ENCODE measurements around the gene PDE3B. TPM values are rescaled to one million over a fixed set of nuclear protein-coding genes. Genes with fewer than 3 reads are reported as not detected.
"Not testable (repeated sequence)": the region's sequence is repeated elsewhere in the genome, so short reads cannot be mapped to it uniquely, and the experiment has no call there.

Gene PDE3B
- total RNA-seq, 2 donors from 2014 or later = 21.1 to 23.4 TPM

DNA sequence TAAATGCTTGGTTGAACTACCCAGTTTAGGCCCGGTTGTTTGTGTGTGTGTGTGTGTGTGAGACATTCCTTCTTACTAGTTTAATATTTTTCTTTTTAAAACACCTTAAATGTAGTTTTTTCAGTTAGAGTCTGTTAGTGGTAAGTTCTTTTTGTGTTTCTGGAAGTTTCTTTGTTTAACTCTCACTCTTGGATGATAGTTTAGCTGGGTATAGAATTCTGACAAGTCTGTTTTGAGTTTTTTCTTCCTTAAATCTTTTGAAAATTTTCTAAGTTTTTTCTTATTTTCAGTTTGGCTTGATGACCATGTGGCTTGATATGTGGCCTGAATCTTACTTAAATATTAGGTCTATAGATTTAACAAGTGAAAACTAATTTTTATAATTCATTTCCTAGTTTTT lies 60.1 kb downstream of the PDE3B start:
- no peak for TF ChIP-seq POLR2A (IDR thresholded peaks at IDR 0.05)
- TF ChIP-seq, protein P1, sequence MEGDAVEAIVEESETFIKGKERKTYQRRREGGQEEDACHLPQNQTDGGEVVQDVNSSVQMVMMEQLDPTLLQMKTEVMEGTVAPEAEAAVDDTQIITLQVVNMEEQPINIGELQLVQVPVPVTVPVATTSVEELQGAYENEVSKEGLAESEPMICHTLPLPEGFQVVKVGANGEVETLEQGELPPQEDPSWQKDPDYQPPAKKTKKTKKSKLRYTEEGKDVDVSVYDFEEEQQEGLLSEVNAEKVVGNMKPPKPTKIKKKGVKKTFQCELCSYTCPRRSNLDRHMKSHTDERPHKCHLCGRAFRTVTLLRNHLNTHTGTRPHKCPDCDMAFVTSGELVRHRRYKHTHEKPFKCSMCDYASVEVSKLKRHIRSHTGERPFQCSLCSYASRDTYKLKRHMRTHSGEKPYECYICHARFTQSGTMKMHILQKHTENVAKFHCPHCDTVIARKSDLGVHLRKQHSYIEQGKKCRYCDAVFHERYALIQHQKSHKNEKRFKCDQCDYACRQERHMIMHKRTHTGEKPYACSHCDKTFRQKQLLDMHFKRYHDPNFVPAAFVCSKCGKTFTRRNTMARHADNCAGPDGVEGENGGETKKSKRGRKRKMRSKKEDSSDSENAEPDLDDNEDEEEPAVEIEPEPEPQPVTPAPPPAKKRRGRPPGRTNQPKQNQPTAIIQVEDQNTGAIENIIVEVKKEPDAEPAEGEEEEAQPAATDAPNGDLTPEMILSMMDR (IDR thresholded peaks at IDR 0.05) = no peak
- no peak for TF ChIP-seq POLR2AphosphoS5 (IDR thresholded peaks at IDR 0.05)
- Histone ChIP-seq H3K4me1 (replicated peaks) (no peaks in the 10 kb centered on the region), H3K27me3 (replicated peaks; ENCODE audit: insufficient read depth) (no peaks in the 10 kb centered on the region), H3K9me3 (no peaks in the 10 kb centered on the region), H3K27ac (no peak overlapping the region), H3K4me3 (no peak overlapping the region), H3K36me3 (no peaks in the 10 kb centered on the region)
- 100% methylated on average over 1 of the region's 1 CpG for WGBS
- DNase-seq (ENCODE audit: low spot score) = no peak
- intact Hi-C loops (cut with DNase I) = no loop called here

DNA sequence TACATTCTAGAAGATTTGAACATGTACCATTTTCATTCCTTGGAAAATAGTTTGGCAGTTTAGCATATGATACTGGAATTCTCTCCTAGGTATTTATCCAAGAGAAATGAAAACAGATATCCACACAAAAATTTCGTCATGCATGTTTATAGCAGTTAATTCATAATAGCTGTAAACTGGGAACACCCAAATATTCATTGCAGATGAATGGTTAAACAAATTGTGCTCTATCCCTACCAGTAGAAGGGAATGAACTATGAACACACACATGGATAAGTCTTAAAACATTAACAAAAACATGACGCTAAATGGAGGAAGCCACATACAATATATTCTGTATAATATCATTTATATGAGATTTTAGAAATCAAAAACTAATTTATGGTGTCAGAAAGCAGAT lies 61.5 kb downstream of the PDE3B start:
- Histone ChIP-seq H3K4me1 (replicated peaks) (no peaks in the 10 kb centered on the region), H3K9me3 (no peaks in the 10 kb centered on the region), H3K27ac (no peak overlapping the region), H3K27me3 (replicated peaks; ENCODE audit: insufficient read depth) (no peaks in the 10 kb centered on the region), H3K36me3 (no peaks in the 10 kb centered on the region), H3K4me3 (no peak overlapping the region)
- intact Hi-C loops (cut with DNase I) = no loop called here
- WGBS = 92% methylated on average over 2 of the region's 2 CpGs
- TF ChIP-seq POLR2AphosphoS5 (IDR thresholded peaks at IDR 0.05) = no peak
- TF ChIP-seq, protein P1 (IDR thresholded peaks at IDR 0.05) = no peak
- no peak for TF ChIP-seq POLR2A (IDR thresholded peaks at IDR 0.05)
- DNase-seq (ENCODE audit: low spot score) = no peak

DNA sequence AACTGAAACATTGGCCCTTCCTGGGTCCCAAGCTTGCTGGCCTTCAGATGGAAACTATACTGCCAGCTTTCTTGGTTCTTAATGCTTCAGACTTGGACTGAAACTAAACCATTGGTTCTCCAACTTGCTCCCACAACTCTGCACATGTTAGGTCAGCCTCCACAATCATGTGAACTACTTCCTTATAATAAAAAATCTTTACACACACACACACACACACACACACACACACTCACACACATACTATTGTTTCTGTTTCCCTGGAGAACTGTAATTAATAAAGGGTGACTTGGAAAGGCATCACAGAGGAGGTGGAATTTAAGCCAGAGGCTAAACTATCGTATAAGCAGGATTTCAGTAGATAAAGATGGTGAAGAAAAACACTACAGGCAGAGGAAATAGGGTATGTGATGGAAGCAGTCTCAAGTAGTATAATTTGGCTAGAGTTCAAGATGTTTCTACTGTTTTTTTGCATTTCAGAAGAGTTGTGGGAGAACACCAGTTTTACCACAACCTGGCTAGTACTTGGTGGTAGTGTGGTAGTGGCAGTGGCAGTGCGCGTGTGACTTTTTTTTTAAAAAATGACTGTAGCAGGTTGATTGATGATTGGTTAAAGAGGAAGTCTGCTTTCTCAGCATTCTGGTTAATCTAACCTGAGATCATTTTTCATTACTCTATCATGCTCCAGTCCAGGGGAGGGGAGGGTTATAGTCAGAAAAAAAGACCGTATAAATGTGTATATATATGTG lies 70.1 kb downstream of the PDE3B start:
- Histone ChIP-seq H3K9me3 (no peaks in the 10 kb centered on the region), H3K4me1 (replicated peaks) (no peaks in the 10 kb centered on the region), H3K4me3 (no peak overlapping the region), H3K27me3 (replicated peaks; ENCODE audit: insufficient read depth) (no peaks in the 10 kb centered on the region), H3K27ac (no peak overlapping the region), H3K36me3 (no peaks in the 10 kb centered on the region)
- intact Hi-C loops (cut with DNase I) = no loop called here
- WGBS = 63% methylated on average over 4 of the region's 4 CpGs
- no peak for DNase-seq (ENCODE audit: low spot score)
- TF ChIP-seq POLR2A (IDR thresholded peaks at IDR 0.05) = no peak
- TF ChIP-seq POLR2AphosphoS5 (IDR thresholded peaks at IDR 0.05) = no peak
- TF ChIP-seq, protein P1 (IDR thresholded peaks at IDR 0.05) = no peak

DNA sequence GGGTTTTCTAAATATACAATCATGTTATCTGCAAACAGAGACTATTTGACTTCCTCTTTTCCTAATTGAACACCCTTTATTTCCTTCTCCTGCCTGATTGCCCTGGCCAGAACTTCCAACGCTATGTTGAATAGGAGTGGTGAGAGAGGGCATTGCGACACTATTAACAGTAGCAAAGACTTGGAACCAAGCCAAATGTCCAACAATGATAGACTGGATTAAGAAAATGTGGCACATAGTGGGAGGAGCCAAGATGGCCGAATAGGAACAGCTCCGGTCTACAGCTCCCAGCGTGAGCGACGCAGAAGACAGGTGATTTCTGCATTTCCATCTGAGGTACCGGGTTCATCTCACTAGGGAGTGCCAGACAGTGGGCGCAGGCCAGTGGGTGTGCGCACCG lies 72.1 kb downstream of the PDE3B start:
- H3K9me3 ChIP-seq; H3K4me1 ChIP-seq (replicated peaks); H3K27me3 ChIP-seq (replicated peaks; ENCODE audit: insufficient read depth); intact Hi-C loops (cut with DNase I); DNase-seq (ENCODE audit: low spot score); H3K27ac ChIP-seq; H3K4me3 ChIP-seq; H3K36me3 ChIP-seq: not testable (repeated sequence)
- 88% methylated on average over 7 of the region's 11 CpGs for WGBS

DNA sequence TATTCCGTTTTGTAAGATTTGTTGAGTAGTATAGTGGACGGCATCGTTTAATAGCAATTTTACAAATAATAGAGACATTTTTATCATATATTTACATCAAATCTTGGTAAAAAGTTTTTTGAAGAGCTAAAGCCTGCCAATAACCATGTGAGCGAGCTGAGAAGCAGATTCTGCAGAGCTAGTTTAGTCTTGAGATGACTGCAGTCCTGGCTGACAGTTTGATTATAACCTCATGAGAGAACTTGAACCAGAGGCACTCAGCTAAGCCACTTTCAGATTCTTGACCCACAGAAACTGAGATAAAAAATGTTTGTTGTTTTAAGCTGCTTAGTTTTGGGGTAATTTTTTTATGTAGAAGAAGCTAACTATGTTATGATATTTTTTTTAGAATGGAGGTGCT lies 78.9 kb downstream of the PDE3B start:
- Histone ChIP-seq H3K27ac (no peak overlapping the region), H3K4me1 (replicated peaks) (no peaks in the 10 kb centered on the region), H3K4me3 (no peak overlapping the region), H3K9me3 (no peaks in the 10 kb centered on the region), H3K27me3 (replicated peaks; ENCODE audit: insufficient read depth) (no peaks in the 10 kb centered on the region), H3K36me3 (no peaks in the 10 kb centered on the region)
- intact Hi-C loops (cut with DNase I) = no loop called here
- WGBS = 65% methylated on average over 4 of the region's 4 CpGs
- TF ChIP-seq POLR2AphosphoS5 (IDR thresholded peaks at IDR 0.05) = no peak
- TF ChIP-seq, protein P1 (IDR thresholded peaks at IDR 0.05) = no peak
- TF ChIP-seq POLR2A (IDR thresholded peaks at IDR 0.05) = no peak
- no peak for DNase-seq (ENCODE audit: low spot score)

Data from prostate gland (tissue), 2 donors.